Measurements from ENCODE around the gene SLC9A4.

The SLC9A4 gene

GRCh38 chr2:102504833-102505232 is 31.8 kb downstream of the SLC9A4 start:
- peak; percentile 29 for DNase-seq

- DNase-seq, result peak; percentile 94
Measured at GRCh38 chr2:102505290-102505689, 32.3 kb downstream of the SLC9A4 start.

- DNase-seq, result no peak
Measured at GRCh38 chr2:102506743-102507142, 33.7 kb downstream of the SLC9A4 start.

- no peak for DNase-seq
Measured at GRCh38 chr2:102508863-102509262, 35.8 kb downstream of the SLC9A4 start.

GRCh38 chr2:102509749-102510148 is 36.7 kb downstream of the SLC9A4 start:
- no peak for DNase-seq

GRCh38 chr2:102510791-102511575 is 38.0 kb downstream of the SLC9A4 start:
- DNase-seq, result no peak

GRCh38 chr2:102512161-102512560 is 39.1 kb downstream of the SLC9A4 start:
- no peak for DNase-seq

- no peak for DNase-seq
Measured at GRCh38 chr2:102513355-102513939, 40.4 kb downstream of the SLC9A4 start.

GRCh38 chr2:102514061-102514785 is 41.2 kb downstream of the SLC9A4 start:
- DNase-seq, result no peak

GRCh38 chr2:102515851-102516250 is 42.8 kb downstream of the SLC9A4 start:
- DNase-seq, result no peak

- DNase-seq, result no peak
Measured at GRCh38 chr2:102518170-102518569, 45.1 kb downstream of the SLC9A4 start.

- DNase-seq, result no peak
Measured at GRCh38 chr2:102520009-102520408, 47.0 kb downstream of the SLC9A4 start.

GRCh38 chr2:102520801-102521200 is 47.8 kb downstream of the SLC9A4 start:
- peak; percentile 64 for DNase-seq

GRCh38 chr2:102522162-102522561 is 49.1 kb downstream of the SLC9A4 start:
- DNase-seq, result no peak

GRCh38 chr2:102522890-102523289 is 49.9 kb downstream of the SLC9A4 start:
- no peak for DNase-seq

GRCh38 chr2:102523651-102524050 is 50.6 kb downstream of the SLC9A4 start:
- DNase-seq, result no peak

GRCh38 chr2:102527086-102527485 is 54.1 kb downstream of the SLC9A4 start:
- DNase-seq, result no peak

- no peak for DNase-seq
Measured at GRCh38 chr2:102538491-102538890, 65.5 kb downstream of the SLC9A4 start.

- DNase-seq, result no peak
Measured at GRCh38 chr2:102540882-102541281, 67.9 kb downstream of the SLC9A4 start.

- DNase-seq, result no peak
Measured at GRCh38 chr2:102544182-102544581, 71.2 kb downstream of the SLC9A4 start.

GRCh38 chr2:102547462-102547861 is 74.4 kb downstream of the SLC9A4 start:
- DNase-seq, result no peak

- DNase-seq, result no peak
Measured at GRCh38 chr2:102549027-102549426, 76.0 kb downstream of the SLC9A4 start.

GRCh38 chr2:102550151-102550550 is 77.1 kb downstream of the SLC9A4 start:
- DNase-seq, result no peak

Measured in DMS153 (cell line).